HG03558 (cell line): ENCODE data around the gene LELP1.
"Not testable (repeated sequence)": the region's sequence is repeated elsewhere in the genome, so short reads cannot be mapped to it uniquely, and the experiment has no call there.

Experiments
- ATAC-seq: cut with Tn5 transposase; IDR thresholded peaks from one replicate; pipeline ENCODE4 v1.9.1; 2021; ENCODE audit warnings: moderate number of reproducible peaks; ENCODE audit not compliant: unreplicated experiment; ENCODE audit errors: extremely low read depth

Gene LELP1

GRCh38 chr1:153227810-153228209 is 24.6 kb downstream of the LELP1 start:
- no peak for ATAC-seq

- no peak for ATAC-seq
Measured at GRCh38 chr1:153228491-153228890, 25.3 kb downstream of the LELP1 start.

GRCh38 chr1:153229076-153229829 is 26.0 kb downstream of the LELP1 start:
- not testable (repeated sequence) for ATAC-seq

- ATAC-seq, result no peak
Measured at GRCh38 chr1:153231363-153231762, 28.1 kb downstream of the LELP1 start.

- no peak for ATAC-seq
Measured at GRCh38 chr1:153231785-153232184, 28.6 kb downstream of the LELP1 start.

GRCh38 chr1:153232553-153232952 is 29.3 kb downstream of the LELP1 start:
- ATAC-seq, result no peak

- no peak for ATAC-seq
Measured at GRCh38 chr1:153233448-153233847, 30.2 kb downstream of the LELP1 start.

GRCh38 chr1:153238527-153238926 is 35.3 kb downstream of the LELP1 start:
- no peak for ATAC-seq

GRCh38 chr1:153242160-153242559 is 38.9 kb downstream of the LELP1 start:
- no peak for ATAC-seq

- ATAC-seq, result no peak
Measured at GRCh38 chr1:153245466-153245865, 42.2 kb downstream of the LELP1 start.

- no peak for ATAC-seq
Measured at GRCh38 chr1:153246018-153246417, 42.8 kb downstream of the LELP1 start.

GRCh38 chr1:153246825-153247224 is 43.6 kb downstream of the LELP1 start:
- ATAC-seq, result no peak

- no peak for ATAC-seq
Measured at GRCh38 chr1:153248176-153248879, 45.1 kb downstream of the LELP1 start.

- no peak for ATAC-seq
Measured at GRCh38 chr1:153250166-153250565, 46.9 kb downstream of the LELP1 start.

GRCh38 chr1:153251087-153251486 is 47.9 kb downstream of the LELP1 start:
- ATAC-seq, result no peak

- no peak for ATAC-seq
Measured at GRCh38 chr1:153251562-153251961, 48.3 kb downstream of the LELP1 start.

GRCh38 chr1:153251988-153252387 is 48.8 kb downstream of the LELP1 start:
- no peak for ATAC-seq

- no peak for ATAC-seq
Measured at GRCh38 chr1:153253076-153253475, 49.8 kb downstream of the LELP1 start.

GRCh38 chr1:153253693-153254092 is 50.5 kb downstream of the LELP1 start:
- ATAC-seq, result no peak
